Measurements from ENCODE around the gene MPHOSPH9. TPM values are rescaled to one million over a fixed set of nuclear protein-coding genes. Genes with fewer than 3 reads are reported as not detected.

MPHOSPH9 gene
- total RNA-seq, 1 experiment from 2014 or later, result 44.9 TPM

- H3K27ac ChIP-seq (ENCODE audit: low read depth, low read length), result no peak overlapping the region
- no peaks in the 10 kb centered on the region for H3K27me3 ChIP-seq (ENCODE audit: insufficient read depth, low read length)
- no TSS peak for BruUV-seq (replicated peaks)
- no peaks in the 10 kb centered on the region for H3K9me2 ChIP-seq (ENCODE audit: insufficient read depth)
- no peak overlapping the region for H2AFZ ChIP-seq (ENCODE audit: low read depth, low read length, poor library complexity, severe bottlenecking)
- no peak overlapping the region for H3K9ac ChIP-seq (ENCODE audit: low read length)
- TF ChIP-seq TCF7L2 (IDR thresholded peaks at IDR 0.05; ENCODE audit: borderline replicate concordance, extremely low read depth, insufficient read depth, insufficient read length) (no peak), FOSL1 (IDR thresholded peaks at IDR 0.05; ENCODE audit: low read depth) (no peak), RAD21 (IDR thresholded peaks at IDR 0.05; ENCODE audit: low read depth) (no peak), ZFX (IDR thresholded peaks at IDR 0.05) (no peak), ZBTB33 (IDR thresholded peaks at IDR 0.05; ENCODE audit: extremely low read depth, insufficient replicate concordance, low read length) (no peak), REST (IDR thresholded peaks at IDR 0.05; ENCODE audit: low read depth) (no peak), CEBPB (IDR thresholded peaks at IDR 0.05; ENCODE audit: low read depth) (no peak), EGR1 (IDR thresholded peaks at IDR 0.05; ENCODE audit: low read depth) (no peak), SP1 (IDR thresholded peaks at IDR 0.05; ENCODE audit: low read depth) (no peak), EZH2 (IDR thresholded peaks at IDR 0.05) (no peak), YY1 (IDR thresholded peaks at IDR 0.05; ENCODE audit: extremely low read depth, insufficient replicate concordance, low read depth, low read length) (no peak), CTCF (IDR thresholded peaks at IDR 0.05 in 2 of 3, conservative IDR thresholded peaks at IDR 0.05 in 1 of 3; ENCODE audit: borderline replicate concordance in 1 of 3, insufficient read depth in 1 of 3, low read depth in 2 of 3, low read length in 2 of 3) (no peak), SRF (IDR thresholded peaks at IDR 0.05; ENCODE audit: low read depth) (no peak), JUND (IDR thresholded peaks at IDR 0.05) (no peak), SIN3A (IDR thresholded peaks at IDR 0.05; ENCODE audit: low read depth) (no peak)
- H3K36me3 ChIP-seq (ENCODE audit: control insufficient read depth in 1 of 2, insufficient read depth in 2 of 2, low read length in 2 of 2), result no peaks in the 10 kb centered on the region
- no peaks in the 10 kb centered on the region for H3K79me2 ChIP-seq (ENCODE audit: insufficient read depth, low read length)
- ChIA-PET RAD21 (ENCODE audit: low non-redundant PET in 1 of 2, low total read pairs in 2 of 2, uncharacterized antibody in 2 of 2, unreplicated experiment in 2 of 2) (no interaction called here), CTCF (no interaction called here), POLR2A (no interaction called here)
- no peak for ATAC-seq
- H3K4me3 ChIP-seq (replicated peaks in 1 of 2; ENCODE audit: low read depth in 1 of 2, low read length in 2 of 2), result no peak overlapping the region
- no peak overlapping the region for H3K4me2 ChIP-seq (ENCODE audit: low read length)
- no peak for DNase-seq (ENCODE audit: low read depth, low spot score)
- H3K4me1 ChIP-seq (ENCODE audit: control insufficient read depth in 1 of 2, insufficient read depth in 2 of 2, low read length in 2 of 2), result peaks cover 8 to 28% of the 10 kb centered on the region in 2 experiments
- H4K20me1 ChIP-seq (ENCODE audit: insufficient read depth), result no peaks in the 10 kb centered on the region
- intact Hi-C loops (cut with micrococcal nuclease), result no loop called here
- H3K9me3 ChIP-seq (ENCODE audit: control insufficient read depth in 1 of 2, insufficient read depth in 1 of 2, low read depth in 1 of 2, low read length in 2 of 2), result no peaks in the 10 kb centered on the region
Measured at GRCh38 chr12:123107926-123108681, 124.8 kb downstream of the MPHOSPH9 start.

Measured in HCT116 (cell line).